ENCODE measurements around the gene MED27.

DNA sequence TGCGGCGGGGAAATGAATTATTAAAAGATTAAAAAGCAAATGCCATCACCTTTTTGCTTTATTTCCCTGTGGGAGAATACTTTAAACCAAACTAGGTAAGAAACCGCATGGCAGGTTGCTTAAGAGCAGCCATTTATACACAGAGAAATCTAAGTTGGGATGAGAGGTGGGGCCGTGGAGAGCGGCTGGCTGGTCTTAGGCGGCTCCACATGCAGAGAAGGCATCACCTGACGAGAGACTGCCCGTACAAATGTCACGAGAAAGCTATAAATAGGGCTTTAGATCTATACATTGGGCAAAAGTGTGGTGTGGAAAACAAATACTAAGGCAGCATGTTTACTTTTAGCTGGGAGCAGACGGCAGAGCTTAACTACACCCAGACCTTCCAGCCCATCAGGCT, 39.4 kb downstream of the MED27 start:
- TF ChIP-seq, protein P1, sequence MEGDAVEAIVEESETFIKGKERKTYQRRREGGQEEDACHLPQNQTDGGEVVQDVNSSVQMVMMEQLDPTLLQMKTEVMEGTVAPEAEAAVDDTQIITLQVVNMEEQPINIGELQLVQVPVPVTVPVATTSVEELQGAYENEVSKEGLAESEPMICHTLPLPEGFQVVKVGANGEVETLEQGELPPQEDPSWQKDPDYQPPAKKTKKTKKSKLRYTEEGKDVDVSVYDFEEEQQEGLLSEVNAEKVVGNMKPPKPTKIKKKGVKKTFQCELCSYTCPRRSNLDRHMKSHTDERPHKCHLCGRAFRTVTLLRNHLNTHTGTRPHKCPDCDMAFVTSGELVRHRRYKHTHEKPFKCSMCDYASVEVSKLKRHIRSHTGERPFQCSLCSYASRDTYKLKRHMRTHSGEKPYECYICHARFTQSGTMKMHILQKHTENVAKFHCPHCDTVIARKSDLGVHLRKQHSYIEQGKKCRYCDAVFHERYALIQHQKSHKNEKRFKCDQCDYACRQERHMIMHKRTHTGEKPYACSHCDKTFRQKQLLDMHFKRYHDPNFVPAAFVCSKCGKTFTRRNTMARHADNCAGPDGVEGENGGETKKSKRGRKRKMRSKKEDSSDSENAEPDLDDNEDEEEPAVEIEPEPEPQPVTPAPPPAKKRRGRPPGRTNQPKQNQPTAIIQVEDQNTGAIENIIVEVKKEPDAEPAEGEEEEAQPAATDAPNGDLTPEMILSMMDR (IDR thresholded peaks at IDR 0.05) = no peak
- no peak for TF ChIP-seq POLR2AphosphoS5 (IDR thresholded peaks at IDR 0.05)

Data from sigmoid colon (tissue), 4 donors.